ENCODE measurements around the gene LRRC39. TPM values are rescaled to one million over a fixed set of nuclear protein-coding genes. Genes with fewer than 3 reads are reported as not detected.

LRRC39 gene
- total RNA-seq, 1 donor from 2014 or later: 0.58 TPM

GRCh38 chr1:100132566-100133477, 45.2 kb downstream of the LRRC39 start, which contains the start of the genes SASS6 and TRMT13:
SASS6 (minus strand) TSS chr1:100132930; CDS start chr1:100132814, 116 bp downstream.
TRMT13 (plus strand) TSS chr1:100133163; CDS start chr1:100133169, 6 bp downstream.
- intact Hi-C loops (cut with DNase I): no loop called here
- H3K4me1 ChIP-seq: peaks cover 13% of the 10 kb centered on the region
- TF ChIP-seq, protein P1, sequence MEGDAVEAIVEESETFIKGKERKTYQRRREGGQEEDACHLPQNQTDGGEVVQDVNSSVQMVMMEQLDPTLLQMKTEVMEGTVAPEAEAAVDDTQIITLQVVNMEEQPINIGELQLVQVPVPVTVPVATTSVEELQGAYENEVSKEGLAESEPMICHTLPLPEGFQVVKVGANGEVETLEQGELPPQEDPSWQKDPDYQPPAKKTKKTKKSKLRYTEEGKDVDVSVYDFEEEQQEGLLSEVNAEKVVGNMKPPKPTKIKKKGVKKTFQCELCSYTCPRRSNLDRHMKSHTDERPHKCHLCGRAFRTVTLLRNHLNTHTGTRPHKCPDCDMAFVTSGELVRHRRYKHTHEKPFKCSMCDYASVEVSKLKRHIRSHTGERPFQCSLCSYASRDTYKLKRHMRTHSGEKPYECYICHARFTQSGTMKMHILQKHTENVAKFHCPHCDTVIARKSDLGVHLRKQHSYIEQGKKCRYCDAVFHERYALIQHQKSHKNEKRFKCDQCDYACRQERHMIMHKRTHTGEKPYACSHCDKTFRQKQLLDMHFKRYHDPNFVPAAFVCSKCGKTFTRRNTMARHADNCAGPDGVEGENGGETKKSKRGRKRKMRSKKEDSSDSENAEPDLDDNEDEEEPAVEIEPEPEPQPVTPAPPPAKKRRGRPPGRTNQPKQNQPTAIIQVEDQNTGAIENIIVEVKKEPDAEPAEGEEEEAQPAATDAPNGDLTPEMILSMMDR (IDR thresholded peaks at IDR 0.05): no peak

DNA sequence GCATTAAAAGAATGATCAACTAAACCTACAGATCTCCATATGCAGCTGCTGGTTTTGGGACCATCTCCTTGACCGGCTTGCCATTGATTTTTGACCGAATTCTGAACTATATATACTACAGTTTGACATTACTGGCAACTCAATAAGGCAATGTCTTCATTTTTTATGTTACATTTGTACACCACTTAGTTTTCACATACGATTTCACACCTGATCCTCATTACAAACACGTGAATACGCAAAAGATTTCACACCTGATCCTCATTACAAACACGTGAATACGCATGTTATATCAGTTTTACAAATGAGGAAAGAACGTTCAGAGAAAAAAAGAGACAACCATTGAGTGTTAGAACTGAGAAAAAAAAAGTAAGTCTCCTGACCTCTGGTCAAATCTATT, 46.4 kb downstream of the LRRC39 start:
- intact Hi-C loops (cut with DNase I): no loop called here
- no peak for ATAC-seq
- H3K4me3 ChIP-seq: no peak overlapping the region

More at GRCh38 chr1:100132566-100133477, 45.2 kb downstream of the LRRC39 start, which contains the start of the genes SASS6 and TRMT13:
- ATAC-seq (peak; percentile 100), DNase-seq (peak; percentile 98)
- H3K36me3 ChIP-seq: peaks cover 11% of the 10 kb centered on the region
- H3K4me3 ChIP-seq: peak within 1 kb of the TSS; percentile 80
- no peaks in the 10 kb centered on the region for H3K27me3 ChIP-seq
- H3K9me3 ChIP-seq: no peaks in the 10 kb centered on the region
- peak within 1 kb of the TSS; percentile 70 for H3K27ac ChIP-seq

DNA sequence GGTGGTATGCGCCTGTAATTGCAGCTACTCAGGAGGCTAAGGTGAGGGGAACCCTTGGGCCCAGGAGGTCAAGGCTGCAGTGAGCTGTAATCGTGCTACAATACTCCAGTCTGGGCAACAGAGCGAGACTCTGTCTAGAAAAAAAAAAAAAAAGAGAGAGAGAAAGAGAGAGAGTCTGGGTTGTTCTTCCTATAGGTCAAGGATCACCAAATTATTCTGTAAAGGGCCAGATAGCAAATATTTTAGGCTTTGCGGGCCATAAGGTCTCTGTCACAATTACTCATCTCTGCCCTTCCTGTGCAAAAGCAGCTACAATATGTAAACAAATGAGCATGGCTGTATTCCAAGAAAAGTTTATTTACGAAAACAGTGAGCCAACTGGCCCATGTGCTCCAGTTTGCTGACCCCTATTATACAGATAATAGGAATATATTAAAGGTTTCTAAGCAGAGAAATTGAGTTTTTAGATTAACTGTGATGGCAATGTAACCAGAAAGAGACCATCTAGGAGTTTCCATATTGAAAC, 47.4 kb downstream of the LRRC39 start:
- intact Hi-C loops (cut with DNase I): no loop called here
- no peak for ATAC-seq
- H3K4me1 ChIP-seq: peaks cover 13% of the 10 kb centered on the region

More for the DNA sequence above, 46.4 kb downstream of the LRRC39 start:
- Histone ChIP-seq H3K36me3 (no peaks in the 10 kb centered on the region), H3K4me1 (peaks cover 13% of the 10 kb centered on the region), H3K27me3 (no peaks in the 10 kb centered on the region), H3K27ac (no peak overlapping the region), H3K9me3 (no peaks in the 10 kb centered on the region)
- TF ChIP-seq, protein P1 (IDR thresholded peaks at IDR 0.05): no peak
- DNase-seq: no peak

GRCh38 chr1:100127226-100127625, 50.8 kb downstream of the LRRC39 start:
- Histone ChIP-seq H3K27me3 (no peaks in the 10 kb centered on the region), H3K9me3 (no peaks in the 10 kb centered on the region), H3K4me1 (peaks cover 6% of the 10 kb centered on the region), H3K27ac (no peak overlapping the region), H3K36me3 (no peaks in the 10 kb centered on the region), H3K4me3 (no peak overlapping the region)
- TF ChIP-seq, protein P1 (IDR thresholded peaks at IDR 0.05): no peak
- no peak for DNase-seq
- ATAC-seq: no peak
- intact Hi-C loops (cut with DNase I): no loop called here

More for the DNA sequence above, 47.4 kb downstream of the LRRC39 start:
- Histone ChIP-seq H3K27ac (no peak overlapping the region), H3K9me3 (no peaks in the 10 kb centered on the region), H3K27me3 (no peaks in the 10 kb centered on the region), H3K36me3 (no peaks in the 10 kb centered on the region), H3K4me3 (no peak overlapping the region)
- TF ChIP-seq, protein P1 (IDR thresholded peaks at IDR 0.05): no peak
- DNase-seq: no peak

DNA sequence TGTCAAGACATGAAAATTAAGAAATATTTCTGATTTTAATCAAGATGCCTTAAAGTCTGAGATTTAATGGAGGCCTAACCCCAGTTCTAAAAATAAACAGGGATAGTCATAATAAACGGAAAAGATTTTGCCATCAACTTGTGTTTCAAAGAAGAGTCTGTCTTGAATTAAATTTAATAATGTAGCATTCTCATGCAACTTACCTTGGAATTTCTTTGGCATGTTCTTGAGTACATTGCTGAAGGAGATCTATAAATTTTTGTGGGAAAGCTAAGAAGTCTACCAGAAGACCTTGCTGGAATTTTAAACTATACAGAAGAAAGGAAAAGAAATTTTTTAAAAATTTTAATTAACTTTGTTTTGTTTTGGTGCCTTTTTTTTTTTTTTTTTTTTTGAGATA, 55.9 kb downstream of the LRRC39 start:
- ATAC-seq: no peak
- intact Hi-C loops (cut with DNase I): no loop called here
- no peak for DNase-seq
- TF ChIP-seq, protein P1 (IDR thresholded peaks at IDR 0.05): no peak
- no peak overlapping the region for H3K4me3 ChIP-seq
- no peaks in the 10 kb centered on the region for H3K9me3 ChIP-seq
- H3K27ac ChIP-seq: no peak overlapping the region
- no peaks in the 10 kb centered on the region for H3K27me3 ChIP-seq
- H3K4me1 ChIP-seq: no peaks in the 10 kb centered on the region
- peaks cover 14% of the 10 kb centered on the region for H3K36me3 ChIP-seq
